ENCODE results near the gene FAM13B. TPM values are rescaled to one million over a fixed set of nuclear protein-coding genes. Genes with fewer than 3 reads are reported as not detected.
A peak's percentile ranks its signal among the peaks of the same experiment; 100 is the strongest.

The FAM13B gene
- polyA plus RNA-seq, 2 of the 4 experiments (the other 2 are of a cell fraction), result 14.9 to 15.1 TPM

- Histone ChIP-seq H3K4me2 (no peak overlapping the region), H3K9me3 (no peaks in the 10 kb centered on the region), H3K27ac (no peak overlapping the region), H3K4me1 (no peaks in the 10 kb centered on the region), H3K4me3 (no peak overlapping the region)
- TF ChIP-seq HOXB5 (CRISPR knock-in tag; IDR thresholded peaks at IDR 0.05) (no peak), CTCF (IDR thresholded peaks at IDR 0.05) (peak; percentile 29; the same call in 1 of the 3 replicates), ESRRA (IDR thresholded peaks at IDR 0.05; ENCODE audit: borderline replicate concordance, low read length) (no peak)
- 79% methylated on average over 5 of the region's 5 CpGs for WGBS (ENCODE audit: missing lambda C conversion rate)
- peak in 1 of 2 experiments; percentile 17 for DNase-seq (ENCODE audit: low read depth in 1 of 2, low spot score in 1 of 2)
- no peak for FAIRE-seq
- CTCF ChIA-PET, result interaction anchor here (0.6 to 18.0 kb wide), 11 partner anchors 8 to 1716 kb away, joined by 3 to 402 read pairs (median 4); partner anchors contain the start of genes FAM13B and WNT8A
- ATAC-seq, result peak; percentile 58 to 73; a peak in 4 of 6 replicates
- POLR2A ChIA-PET, result no interaction called here
Observed at GRCh38 chr5:138065102-138065501, 32.2 kb upstream of the FAM13B start.

GRCh38 chr5:138064526-138064925 lies 31.6 kb upstream of the FAM13B start:
- no peak for ATAC-seq
- FAIRE-seq, result no peak
- Histone ChIP-seq H3K4me3 (no peak overlapping the region), H3K9me3 (no peaks in the 10 kb centered on the region), H3K27ac (no peak overlapping the region), H3K4me2 (no peak overlapping the region), H3K4me1 (no peaks in the 10 kb centered on the region)
- no peak for TF ChIP-seq E2F6 (IDR thresholded peaks at IDR 0.05; ENCODE audit: borderline replicate concordance, low read depth)
- no peak for TF ChIP-seq ESRRA (IDR thresholded peaks at IDR 0.05; ENCODE audit: borderline replicate concordance, low read length)
- no peak for TF ChIP-seq ZNF302 (CRISPR knock-in tag; IDR thresholded peaks at IDR 0.05)
- TF ChIP-seq FOSB (CRISPR knock-in tag; IDR thresholded peaks at IDR 0.05), result no peak
- TF ChIP-seq FOSL2 (IDR thresholded peaks at IDR 0.05), result no peak
- no peak for TF ChIP-seq FOSL2 (CRISPR knock-in tag; IDR thresholded peaks at IDR 0.05)
- TF ChIP-seq BCL3 (IDR thresholded peaks at IDR 0.05), result no peak
- TF ChIP-seq JUN (IDR thresholded peaks at IDR 0.05), result no peak
- TF ChIP-seq RARB (CRISPR knock-in tag; IDR thresholded peaks at IDR 0.05), result no peak
- TF ChIP-seq KDM5A (IDR thresholded peaks at IDR 0.05), result no peak
- TF ChIP-seq TP53 (CRISPR knock-in tag; IDR thresholded peaks at IDR 0.05), result no peak
- TF ChIP-seq CHD2 (IDR thresholded peaks at IDR 0.05; ENCODE audit: low read length, partially characterized antibody), result no peak
- TF ChIP-seq CHD4 (IDR thresholded peaks at IDR 0.05; ENCODE audit: borderline replicate concordance), result no peak
- no peak for TF ChIP-seq HOXB5 (CRISPR knock-in tag; IDR thresholded peaks at IDR 0.05)
- TF ChIP-seq FOXS1 (CRISPR knock-in tag; IDR thresholded peaks at IDR 0.05), result no peak
- no peak for TF ChIP-seq KDM1A (IDR thresholded peaks at IDR 0.05; ENCODE audit: low read depth)
- ChIA-PET CTCF (interaction anchor here (0.6 to 18.0 kb wide), 10 partner anchors 9 to 1716 kb away, joined by 3 to 402 read pairs (median 4); partner anchors contain the start of genes FAM13B and WNT8A), POLR2A (no interaction called here)
- no peak for DNase-seq (ENCODE audit: low read depth in 1 of 2, low spot score in 1 of 2)

GRCh38 chr5:138054847-138055558 lies 22.1 kb upstream of the FAM13B start:
- H3K4me2 ChIP-seq, result peak overlapping the region; percentile 2; the same call in 1 of the 3 replicates

More at GRCh38 chr5:138054847-138055558, 22.1 kb upstream of the FAM13B start:
- ATAC-seq (peak; percentile 62 to 71), FAIRE-seq (no peak), DNase-seq (ENCODE audit: low read depth in 1 of 2, low spot score in 1 of 2) (no peak)
- ChIA-PET CTCF (interaction anchor here (2.1 to 18.0 kb wide), 3 partner anchors 13 to 22 kb away, joined by 6 to 402 read pairs (median 35); partner anchors contain the start of gene FAM13B), POLR2A (no interaction called here)
- no peak overlapping the region for H3K27ac ChIP-seq
- 39% methylated on average over 13 of the region's 13 CpGs for WGBS (ENCODE audit: missing lambda C conversion rate)
- no peak overlapping the region for H3K4me3 ChIP-seq
- H3K9me3 ChIP-seq, result no peaks in the 10 kb centered on the region
- TF ChIP-seq MAX (IDR thresholded peaks at IDR 0.05) (no peak), NPAS2 (CRISPR knock-in tag; IDR thresholded peaks at IDR 0.05; ENCODE audit: borderline replicate concordance) (no peak), CBX2 (IDR thresholded peaks at IDR 0.05; ENCODE audit: borderline replicate concordance, low read depth) (no peak), REST (IDR thresholded peaks at IDR 0.05) (no peak), HDAC2 (IDR thresholded peaks at IDR 0.05) (no peak), KDM5A (IDR thresholded peaks at IDR 0.05) (no peak), ZC3H11A (IDR thresholded peaks at IDR 0.05) (no peak)
- H3K4me1 ChIP-seq, result no peaks in the 10 kb centered on the region

Measured in A549 (cell line).